GM18867 (cell line): Measurements from ENCODE around the gene RAD51B.

Experiments used
- ATAC-seq: cut with Tn5 transposase; IDR thresholded peaks from one replicate; pipeline ENCODE4 v1.9.1; 2021; ENCODE audit warnings: mild to moderate bottlenecking, moderate library complexity; ENCODE audit not compliant: unreplicated experiment

The RAD51B gene

DNA sequence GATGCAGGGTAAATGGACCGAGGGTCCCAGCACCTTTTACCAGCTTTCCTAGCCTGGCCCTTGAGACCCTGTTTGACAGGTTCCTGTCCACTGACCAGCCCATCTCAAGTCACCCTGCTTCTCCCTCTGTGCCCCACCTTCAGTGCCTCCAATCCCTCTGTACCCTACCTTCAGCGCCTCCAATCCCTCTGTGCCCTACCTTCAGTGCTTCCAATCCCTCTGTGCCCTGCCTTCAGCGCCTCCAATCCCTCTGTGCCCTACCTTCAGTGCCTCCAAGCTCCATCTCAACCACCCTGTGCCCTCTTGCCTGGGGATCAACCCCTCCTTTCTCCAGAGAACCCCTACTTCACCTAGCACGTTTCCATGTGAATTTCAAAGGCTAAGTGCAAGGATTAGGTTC is 919.0 kb downstream of the RAD51B start:
- no peak for ATAC-seq

DNA sequence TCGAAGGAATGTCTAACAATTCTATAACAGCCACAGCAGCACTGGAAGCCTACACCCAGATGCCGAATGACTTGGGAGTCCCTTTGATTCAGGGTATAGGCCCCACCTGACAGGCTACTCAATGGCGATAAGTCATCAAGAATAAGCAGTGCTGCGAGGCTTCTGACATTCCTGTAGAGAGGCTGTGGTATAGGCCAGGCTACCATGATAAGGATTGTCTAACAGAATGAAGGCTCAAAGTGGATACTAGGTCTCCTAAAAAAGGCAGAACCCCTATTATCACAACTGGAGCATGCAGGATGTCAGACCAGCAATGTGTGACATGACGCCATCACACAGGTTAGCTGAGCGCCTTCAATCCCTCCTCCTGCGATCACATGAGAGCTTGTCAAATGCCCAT is 920.1 kb downstream of the RAD51B start:
- ATAC-seq: no peak

DNA sequence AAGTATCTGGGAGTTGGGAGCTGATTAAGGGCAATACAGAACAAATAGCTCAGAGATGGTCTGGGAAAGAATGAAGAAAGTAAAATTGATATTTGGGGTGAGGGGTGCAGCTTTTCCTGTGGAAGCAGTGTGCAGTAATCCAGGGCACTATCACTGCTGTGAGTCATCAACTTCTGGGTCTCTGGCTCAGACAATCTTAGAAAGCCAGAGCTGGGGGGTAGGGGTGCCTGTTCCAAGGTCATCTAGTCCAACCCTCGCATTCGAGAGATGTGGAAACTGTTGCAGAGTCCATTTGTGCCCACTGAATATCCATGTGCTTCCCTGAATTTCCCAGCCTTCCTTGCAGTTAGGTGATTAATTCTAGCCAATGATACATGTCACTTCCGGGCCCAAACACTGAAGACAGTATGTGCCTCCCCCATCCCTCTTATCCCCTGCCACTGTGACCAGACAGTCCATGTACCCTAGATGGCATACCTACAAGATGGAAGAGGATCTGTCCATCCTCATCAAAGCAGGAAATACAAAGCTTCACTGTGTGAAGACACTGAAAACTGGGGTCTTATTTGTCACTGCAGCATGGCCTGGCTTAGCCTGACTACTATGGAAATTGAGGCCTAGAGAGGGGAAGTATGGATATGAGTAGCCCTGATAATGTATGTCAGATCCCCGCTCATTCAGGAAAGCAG is 921.4 kb downstream of the RAD51B start:
- ATAC-seq: no peak

DNA sequence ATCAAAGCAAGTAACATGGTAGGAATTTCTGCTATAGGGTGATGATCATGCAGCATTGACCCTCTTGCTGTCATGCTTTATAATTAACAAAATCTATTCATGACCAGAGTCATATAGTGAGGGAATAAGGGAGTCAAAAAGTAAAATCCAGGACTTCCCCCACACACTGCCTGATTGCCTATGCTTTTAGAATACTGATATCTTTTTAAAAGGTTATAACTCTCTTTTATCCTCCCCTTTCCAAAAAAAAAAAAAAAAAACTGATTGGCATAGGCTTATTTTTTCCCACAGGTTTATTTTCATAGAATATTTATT is 921.9 kb downstream of the RAD51B start:
- no peak for ATAC-seq

DNA sequence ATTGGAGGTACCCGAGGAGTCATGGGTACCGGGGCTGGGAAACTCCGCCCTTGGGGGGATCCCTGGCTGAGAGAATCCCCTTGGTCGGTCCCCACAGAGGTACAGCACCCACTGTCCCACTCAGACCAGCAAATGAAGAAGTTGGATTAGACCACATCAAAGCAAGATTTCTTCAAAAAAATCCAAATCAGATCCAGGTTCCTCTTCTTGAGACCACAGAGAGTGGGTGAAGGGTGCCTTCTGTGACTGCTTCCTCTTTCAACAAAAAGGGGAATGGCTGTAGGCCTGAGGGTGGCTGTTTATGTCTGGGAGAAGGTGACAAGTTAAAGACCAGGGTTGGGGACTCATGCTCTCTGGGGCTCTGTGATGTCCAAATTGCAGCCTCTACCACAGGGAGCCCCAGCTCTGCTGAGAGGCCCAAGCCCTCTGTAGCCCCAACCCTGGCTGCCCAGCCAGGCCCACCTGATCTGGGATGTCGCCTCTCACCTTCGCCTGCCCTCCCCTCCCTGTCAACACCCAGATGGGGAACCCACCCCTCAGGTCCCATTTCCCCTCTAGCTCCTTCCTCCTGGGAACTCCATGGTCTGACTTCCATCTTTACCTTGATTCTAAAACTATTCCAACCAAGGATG is 922.4 kb downstream of the RAD51B start:
- peak; percentile 74 for ATAC-seq

DNA sequence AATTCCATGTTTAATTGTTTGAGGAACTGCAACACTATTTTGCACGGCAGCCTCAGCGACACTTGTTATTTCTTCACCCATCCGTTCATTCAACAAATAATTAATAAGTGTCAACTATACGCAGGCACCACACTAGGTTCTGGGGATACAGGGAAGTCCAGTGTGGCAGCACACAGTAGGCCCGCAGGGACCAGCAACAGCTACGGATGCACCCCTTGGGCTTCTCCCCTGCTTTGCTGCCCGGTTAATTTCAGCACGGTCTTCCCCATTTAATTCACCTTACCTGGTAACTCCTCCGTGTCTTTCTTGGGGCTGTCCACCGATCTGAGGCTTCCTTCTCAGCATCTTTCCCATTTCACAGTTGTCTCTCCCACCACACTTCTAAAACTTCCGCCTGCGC is 925.0 kb downstream of the RAD51B start:
- ATAC-seq: no peak

DNA sequence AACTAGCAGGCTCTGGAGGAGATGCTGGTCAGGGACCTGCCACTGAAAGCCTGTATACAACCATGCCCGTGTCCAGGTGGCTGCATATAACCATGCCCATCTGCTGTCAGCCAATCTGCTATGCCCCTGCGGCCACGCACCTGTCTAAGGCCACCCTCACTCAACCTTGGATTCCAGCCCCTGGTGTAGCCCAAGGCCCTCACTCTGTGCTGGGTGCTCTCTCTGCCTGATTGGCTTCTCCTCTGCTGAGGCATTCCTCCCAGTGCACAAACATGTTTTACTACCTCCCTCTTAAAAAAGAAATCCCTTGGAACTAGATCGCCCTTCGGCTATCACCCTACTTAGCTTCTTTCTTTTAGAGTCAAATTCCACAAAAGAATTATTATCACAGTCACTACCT is 927.8 kb downstream of the RAD51B start:
- no peak for ATAC-seq

DNA sequence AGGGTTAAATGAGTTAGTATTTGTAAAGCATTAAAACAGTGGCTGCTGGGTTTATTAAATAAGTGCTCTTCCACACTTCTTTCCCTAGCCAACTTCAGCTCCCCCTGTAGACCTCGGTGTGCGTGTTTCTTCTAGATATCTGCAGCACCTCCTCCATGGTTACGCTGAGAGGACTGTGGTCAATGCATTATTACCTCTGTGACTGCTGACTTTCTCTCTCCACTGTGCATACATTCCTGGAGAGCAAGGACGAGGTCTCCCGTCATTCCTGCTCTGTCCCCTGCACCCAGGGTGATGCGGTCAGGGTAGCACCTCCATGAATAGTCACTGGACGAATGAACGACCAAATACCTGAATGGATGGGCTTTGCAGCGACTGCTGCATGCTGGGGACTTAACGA is 928.7 kb downstream of the RAD51B start:
- ATAC-seq: no peak

DNA sequence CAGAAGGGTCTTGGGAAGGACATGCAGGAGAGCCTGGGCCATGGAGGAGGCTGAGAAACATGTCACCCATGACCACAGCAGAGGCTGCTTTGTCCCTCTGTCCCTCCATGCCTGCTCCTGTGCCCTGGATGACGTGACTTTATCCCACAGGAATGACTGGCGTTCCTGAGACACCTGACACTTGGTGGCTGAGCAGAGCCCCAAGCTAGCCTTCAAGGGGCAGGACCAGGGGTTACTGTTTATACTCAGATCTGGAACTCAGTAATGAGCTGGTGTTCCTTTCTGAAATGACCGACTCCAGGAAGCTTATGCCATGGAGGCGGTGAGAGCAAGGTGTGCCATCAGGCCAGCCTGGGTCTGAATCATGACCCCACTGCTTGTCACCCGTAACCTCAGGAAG is 929.1 kb downstream of the RAD51B start:
- ATAC-seq: no peak

DNA sequence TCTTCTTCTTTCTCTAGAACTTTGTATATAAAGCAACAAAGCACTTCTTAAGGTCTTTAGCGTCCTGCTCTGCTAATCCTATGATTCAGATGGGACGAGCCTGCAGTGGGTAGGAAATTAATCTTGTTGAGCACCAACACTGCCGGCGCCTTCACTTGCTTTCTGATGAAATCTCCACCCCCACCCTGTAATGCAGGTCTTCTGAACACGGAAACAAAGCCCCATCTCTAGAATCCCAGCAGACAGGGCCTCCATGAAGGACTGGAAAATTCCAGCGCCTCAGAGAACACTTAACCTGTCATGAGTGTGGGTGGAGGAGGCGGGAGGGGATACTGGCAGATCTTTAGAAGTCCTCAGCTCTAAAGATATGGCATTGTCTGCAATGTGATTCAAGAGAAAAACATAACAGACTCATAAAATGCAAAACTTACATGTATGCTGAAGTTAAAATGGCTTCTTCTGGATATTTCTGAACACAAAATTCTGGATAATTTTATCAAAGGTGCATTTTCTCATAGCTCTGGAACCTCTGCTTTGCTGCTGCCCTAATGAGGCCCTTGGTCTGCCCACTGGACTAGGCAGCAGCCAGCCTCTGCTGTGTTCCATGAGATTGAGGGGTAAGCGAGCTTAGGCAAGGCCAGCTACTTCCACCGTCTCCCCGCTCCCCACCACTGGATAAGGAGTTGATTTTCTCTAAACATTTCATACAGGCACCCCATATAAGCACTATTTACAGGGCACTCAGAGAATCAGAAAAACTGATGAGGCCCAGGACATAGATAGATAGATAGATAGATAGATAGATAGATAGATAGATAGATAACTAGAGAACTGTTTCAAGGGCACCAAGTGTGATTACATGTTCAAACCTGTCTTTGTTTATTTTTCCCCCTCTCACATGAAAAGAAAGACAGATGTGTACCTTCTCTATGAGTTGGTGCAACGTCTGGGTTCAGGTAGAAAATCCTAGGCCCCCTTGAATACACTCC is 930.2 kb downstream of the RAD51B start:
- ATAC-seq: no peak

DNA sequence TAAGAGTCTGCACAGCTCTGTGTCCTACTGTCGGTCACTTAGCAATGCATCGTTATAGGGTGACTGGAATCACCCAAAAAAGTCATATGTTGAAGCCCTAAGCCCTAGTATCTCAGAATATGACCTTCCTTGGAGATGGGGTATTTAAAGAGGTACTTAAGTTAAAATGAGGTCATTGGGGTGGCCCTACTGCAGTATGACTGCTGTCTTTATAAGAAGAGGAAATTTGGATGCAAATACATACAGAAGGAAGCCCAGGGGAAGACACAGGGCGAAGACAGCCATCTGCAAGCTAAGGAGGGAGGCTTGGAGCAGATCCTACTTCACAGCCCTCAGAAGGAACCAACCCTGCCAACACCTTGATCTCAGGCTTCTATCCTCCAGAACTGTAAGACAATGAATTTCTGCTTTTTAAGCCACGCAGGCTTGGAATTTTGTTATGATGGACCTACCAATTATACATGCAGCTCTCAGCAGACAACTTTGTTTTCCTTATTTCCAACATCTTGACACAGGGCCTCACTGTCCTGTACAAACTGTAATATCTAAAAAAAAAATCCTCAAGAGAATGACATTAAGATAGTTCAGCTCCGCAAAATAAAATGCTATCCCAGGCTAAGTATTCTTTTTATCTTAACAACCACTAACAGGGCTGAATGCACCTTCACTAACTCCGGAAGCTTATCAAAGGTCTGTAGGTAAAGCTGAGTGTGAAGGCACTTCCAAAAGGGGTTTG is 932.9 kb downstream of the RAD51B start:
- ATAC-seq: no peak

DNA sequence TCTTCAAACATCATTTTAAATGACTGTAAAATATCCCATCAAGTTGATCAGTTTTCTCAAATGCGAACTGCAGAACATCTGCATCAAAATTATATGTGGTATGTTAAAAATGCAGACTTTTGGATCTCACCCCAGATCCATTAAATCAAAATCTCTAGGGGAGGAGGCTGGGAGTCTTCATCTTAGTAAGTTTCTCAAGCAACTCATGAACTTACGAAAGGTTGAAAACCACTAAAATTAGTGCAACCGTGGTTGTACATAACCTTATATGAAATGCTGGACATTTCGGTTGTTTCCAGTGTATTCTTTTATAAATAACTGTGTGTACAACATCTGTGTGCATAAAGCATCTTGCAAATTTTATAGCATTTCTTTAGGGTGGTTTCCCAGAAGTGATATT is 934.1 kb downstream of the RAD51B start:
- ATAC-seq: no peak

DNA sequence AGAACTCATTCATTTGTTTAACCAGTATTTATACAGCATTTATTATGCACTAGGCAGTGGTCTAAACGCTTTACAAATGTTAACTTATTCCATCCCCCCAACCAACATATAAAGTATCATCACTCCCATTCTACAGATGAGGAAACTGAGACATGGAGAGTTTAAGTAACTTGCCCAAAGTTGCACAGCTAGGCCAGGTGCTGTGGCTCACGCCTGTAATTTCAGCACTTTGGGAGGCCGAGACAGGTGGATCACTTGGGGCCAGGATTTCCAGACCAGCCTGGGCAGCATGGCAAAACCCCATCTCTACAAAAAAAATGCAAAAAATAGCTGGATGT is 935.4 kb downstream of the RAD51B start:
- ATAC-seq: no peak

DNA sequence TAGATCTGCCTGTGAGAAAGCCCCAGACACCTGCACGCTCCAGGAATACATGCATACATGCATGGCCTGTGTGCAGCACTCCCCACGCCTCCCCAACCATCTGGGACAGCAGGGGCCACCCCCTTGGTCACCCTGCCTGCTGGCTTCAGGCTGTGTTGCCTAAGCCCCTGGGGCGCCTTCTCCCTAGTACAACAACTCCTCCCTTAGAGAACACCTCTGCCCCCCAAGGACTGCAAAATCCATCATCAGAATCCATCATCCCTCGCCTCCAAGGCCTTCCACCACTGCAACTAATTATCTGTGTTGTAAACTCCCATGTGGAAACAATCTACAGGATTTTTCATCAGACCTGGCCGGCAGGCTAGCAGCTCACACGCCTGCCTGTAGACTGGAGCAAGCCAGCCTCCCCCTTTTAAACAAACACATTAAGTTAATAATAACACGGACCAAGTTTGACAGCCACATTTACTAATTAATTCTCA is 936.5 kb downstream of the RAD51B start:
- no peak for ATAC-seq

DNA sequence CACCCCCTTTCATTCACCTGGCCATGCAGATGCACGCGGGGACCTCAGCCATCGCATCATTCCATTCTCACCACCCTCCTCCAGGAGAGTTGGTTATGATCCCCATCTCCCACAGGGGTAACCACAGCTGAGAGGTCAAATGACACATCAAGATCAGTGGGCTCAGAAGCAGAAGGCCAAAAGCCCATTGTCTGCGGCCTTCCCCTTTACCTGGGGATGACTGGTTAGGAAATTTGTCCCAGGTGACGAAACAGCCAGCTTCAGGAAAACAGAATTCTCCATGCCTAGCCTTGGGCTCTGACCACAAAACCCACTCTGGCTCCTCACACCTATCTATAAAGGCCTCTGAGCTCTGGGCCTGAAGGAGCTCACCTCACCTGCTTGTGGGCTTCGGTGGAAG is 937.2 kb downstream of the RAD51B start:
- ATAC-seq: no peak

DNA sequence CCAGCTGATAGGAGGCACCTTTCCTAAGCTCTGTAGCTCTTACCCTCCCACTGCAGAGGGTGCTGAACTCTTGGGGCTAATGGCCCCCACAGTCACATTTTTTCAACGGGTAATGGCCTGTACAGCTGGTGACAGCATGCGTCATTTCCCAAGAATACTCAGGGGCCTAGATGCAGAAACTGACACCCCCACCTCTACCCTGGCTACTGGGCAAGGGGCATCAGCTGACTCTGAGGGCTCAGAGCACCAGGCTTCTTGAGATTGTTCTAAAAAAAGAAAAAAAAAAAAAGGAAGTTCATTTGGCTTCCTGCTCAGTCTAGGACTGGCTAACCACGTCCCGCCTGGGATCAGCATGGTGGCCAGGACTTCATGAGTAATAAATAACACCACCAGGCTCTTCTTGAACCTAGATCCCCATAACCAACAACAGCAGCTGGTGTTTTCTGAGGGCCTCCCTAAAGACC is 938.1 kb downstream of the RAD51B start:
- ATAC-seq: no peak

DNA sequence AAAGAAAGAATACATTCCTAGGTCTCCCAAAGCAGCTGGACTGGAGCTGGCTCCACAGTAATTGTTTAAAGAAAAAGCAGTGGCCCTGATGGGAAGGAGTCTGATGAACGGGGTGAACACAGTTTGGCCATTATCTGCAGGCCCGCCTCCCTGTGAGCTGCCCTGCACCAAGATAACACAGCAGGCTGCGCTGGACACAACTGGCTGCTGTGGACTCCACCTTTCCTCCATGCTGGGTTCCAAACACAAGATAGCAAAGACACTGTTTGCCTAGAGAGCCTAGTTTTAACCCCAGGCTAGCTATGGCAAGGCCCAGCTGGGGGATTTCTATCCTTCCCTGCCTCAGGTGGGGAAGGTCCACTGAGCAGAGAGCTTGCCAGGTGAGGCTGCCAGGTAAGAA is 938.7 kb downstream of the RAD51B start:
- ATAC-seq: no peak

DNA sequence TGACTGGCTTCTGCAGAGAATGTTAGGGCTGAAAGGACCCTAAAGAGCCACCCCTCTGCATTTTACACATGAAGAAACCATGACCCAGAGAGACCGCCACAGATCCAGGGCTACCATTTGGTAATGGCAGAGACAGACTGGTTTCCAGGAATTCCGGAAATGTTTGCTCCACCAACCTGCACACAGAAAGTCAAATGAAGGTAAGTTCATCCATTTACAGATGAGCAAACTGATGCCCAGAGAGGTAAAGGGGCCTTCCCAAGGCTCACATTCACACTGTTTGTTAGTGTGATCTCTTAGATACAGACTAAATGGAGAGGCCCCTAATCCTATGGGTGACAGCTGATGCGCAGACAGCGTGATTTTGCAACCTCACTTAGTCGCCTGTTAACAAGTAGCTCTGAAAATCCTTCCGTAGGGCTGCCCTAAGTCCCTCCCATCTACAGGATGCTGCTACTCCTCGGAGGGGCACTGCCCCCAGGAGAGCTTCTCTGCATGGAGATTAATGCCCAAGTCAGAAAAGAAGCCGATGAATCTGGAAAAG is 939.5 kb downstream of the RAD51B start:
- no peak for ATAC-seq

DNA sequence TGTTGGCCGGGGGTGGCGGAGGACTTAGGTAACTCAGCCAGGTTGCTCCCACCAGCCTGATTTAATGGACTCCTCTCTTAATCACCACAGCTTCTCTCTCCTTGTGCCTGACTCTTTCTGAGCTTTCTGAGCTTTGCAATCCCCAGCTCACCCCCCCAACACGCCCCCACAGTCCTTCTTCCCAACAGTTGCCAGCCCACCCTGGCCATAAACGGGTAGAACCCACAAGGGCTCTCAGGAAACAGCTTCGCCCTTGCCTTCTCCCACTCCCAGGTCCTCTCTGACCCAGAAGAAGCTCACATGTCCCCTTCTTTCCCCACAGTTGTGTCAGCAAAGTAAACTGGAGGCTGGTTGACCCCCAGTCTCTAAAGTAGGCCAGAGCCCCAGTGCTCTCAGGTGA is 940.4 kb downstream of the RAD51B start:
- ATAC-seq: no peak

DNA sequence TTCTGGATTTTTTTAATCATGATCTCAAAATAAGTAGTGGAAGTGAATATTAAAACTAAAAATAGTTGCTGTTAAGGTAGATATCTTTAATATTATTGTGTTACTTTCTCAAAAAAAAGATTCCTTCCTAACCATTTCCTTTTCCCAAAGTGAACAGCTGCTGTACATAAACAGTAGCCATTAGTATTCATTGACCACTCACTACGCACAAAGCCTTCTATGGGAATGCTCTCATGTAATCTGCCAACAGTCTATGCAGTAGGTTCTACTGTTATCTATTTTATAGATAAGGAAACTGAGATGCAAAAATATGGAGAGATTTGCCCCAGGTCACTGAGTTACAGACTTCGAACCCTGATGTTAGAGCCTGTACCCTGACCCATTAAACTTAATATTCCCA is 941.2 kb downstream of the RAD51B start:
- no peak for ATAC-seq

DNA sequence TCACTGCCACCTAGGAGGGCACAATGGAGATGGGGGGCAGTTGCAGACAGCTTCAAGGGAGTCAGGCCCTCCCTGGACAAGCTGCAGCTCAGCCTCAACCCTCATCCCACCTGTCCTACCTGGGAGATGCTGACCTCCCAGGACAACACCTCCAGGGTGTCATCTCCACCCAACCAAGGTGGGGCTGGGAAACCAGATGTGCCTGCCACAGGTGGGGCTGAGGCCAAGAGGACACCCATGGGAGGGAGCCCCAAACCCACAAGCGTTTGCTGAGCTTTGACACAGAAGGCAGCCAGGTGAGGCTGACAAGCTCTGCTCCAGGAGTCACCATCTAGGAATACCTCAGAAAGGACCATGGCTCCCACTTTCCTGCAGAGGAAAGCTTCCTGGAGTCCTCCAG is 941.8 kb downstream of the RAD51B start:
- ATAC-seq: no peak
